Activated T-cell treated with anti-CD3 and anti-CD28 coated beads, Interleukin-2, amount 50 U/mL, for 1 hour (primary cell): ENCODE measurements around the gene KRT4.

Experiments used
- DNase-seq: peaks from one replicate; pipeline ENCODE4 v3.0.0-alpha.2; 2020

KRT4 gene

GRCh38 chr12:52821826-52822660 lies 8.1 kb upstream of the KRT4 start:
- DNase-seq, result no peak

GRCh38 chr12:52821071-52821730 lies 7.3 kb upstream of the KRT4 start:
- DNase-seq, result no peak

GRCh38 chr12:52820521-52820920 lies 6.6 kb upstream of the KRT4 start:
- DNase-seq, result no peak

GRCh38 chr12:52819731-52820510 lies 6.0 kb upstream of the KRT4 start:
- no peak for DNase-seq

- DNase-seq, result no peak
These were observed 5.0 kb upstream of the KRT4 start for GRCh38 chr12:52818887-52819420.

GRCh38 chr12:52818388-52818787 lies 4.5 kb upstream of the KRT4 start:
- DNase-seq, result no peak

- DNase-seq, result no peak
These were observed 3.9 kb upstream of the KRT4 start for GRCh38 chr12:52817699-52818238.

- no peak for DNase-seq
These were observed 3.2 kb upstream of the KRT4 start for GRCh38 chr12:52817003-52817698.

GRCh38 chr12:52815676-52816588 lies 2.0 kb upstream of the KRT4 start:
- DNase-seq, result no peak

- DNase-seq, result no peak
These were observed 1.2 kb upstream of the KRT4 start for GRCh38 chr12:52815161-52815560.

GRCh38 chr12:52814710-52815155 lies 817 bp upstream of the KRT4 start:
- no peak for DNase-seq

- DNase-seq, result no peak
These were observed 605 bp downstream of the KRT4 start for GRCh38 chr12:52813203-52813819.

- no peak for DNase-seq
These were observed 1.2 kb downstream of the KRT4 start for GRCh38 chr12:52812749-52813148.

GRCh38 chr12:52812073-52812400 lies 1.9 kb downstream of the KRT4 start:
- no peak for DNase-seq

GRCh38 chr12:52811191-52812072 lies 2.5 kb downstream of the KRT4 start:
- no peak for DNase-seq

GRCh38 chr12:52810554-52810953 lies 3.4 kb downstream of the KRT4 start:
- DNase-seq, result no peak

GRCh38 chr12:52809166-52809565 lies 4.8 kb downstream of the KRT4 start:
- no peak for DNase-seq

- DNase-seq, result no peak
These were observed 5.2 kb downstream of the KRT4 start for GRCh38 chr12:52808573-52809160.
